PC-9 (cell line): ENCODE data around the gene GIGYF2.

Experiments used
- CTCF ChIP-seq: fragments of 200-600 bp; sonication (generic); conservative IDR thresholded peaks from 2 replicates; pipeline ENCODE4 v1.6.1; 2017; ENCODE audit warnings: mixed run types, antibody characterized with exemption, mild to moderate bottlenecking, moderate library complexity
- EZH2 ChIP-seq: fragments of 200-600 bp; sonication (generic); IDR thresholded peaks from 2 replicates; pipeline ENCODE4 v1.8.0; 2017; ENCODE audit warnings: antibody characterized with exemption, low read depth

- TF ChIP-seq CTCF (no peak), EZH2 (no peak)
Measured at GRCh38 chr2:232721261-232721660, 24.1 kb downstream of the GIGYF2 start.
